Epithelial cell of esophagus (primary cell): ENCODE data around the gene TMEM250.
A peak's percentile ranks its signal among the peaks of the same experiment; 100 is the strongest.

Experiments used
- DNase-seq: peaks from one replicate; pipeline ENCODE4 v3.0.0; 2010; ENCODE audit warnings: low read depth
- H3K4me3 ChIP-seq: 2 replicates; pipeline ENCODE4 v1.5.1; 2011; ENCODE audit warnings: mild to moderate bottlenecking, low read length, control low read depth
- CTCF ChIP-seq: IDR thresholded peaks from 2 replicates; pipeline ENCODE4 v1.5.1; 2011; ENCODE audit warnings: low read depth, mild to moderate bottlenecking, low read length, control low read depth, inconsistent platforms; ENCODE audit not compliant: insufficient read depth; ENCODE audit errors: missing control alignments

TMEM250 gene

GRCh38 chr9:136118320-136119060 lies at the start of gene TMEM250:
Gene TMEM250, minus strand, starts transcription at chr9:136118875. Its CDS starts 1,975 bp downstream, at chr9:136116900.
- peak within 1 kb of the TSS; percentile 59 for H3K4me3 ChIP-seq
- DNase-seq, result peak; percentile 96
- TF ChIP-seq CTCF, result no peak

GRCh38 chr9:136163248-136163850 lies 44.7 kb upstream of the TMEM250 start:
- no peak for DNase-seq
- no peak overlapping the region for H3K4me3 ChIP-seq
- TF ChIP-seq CTCF, result no peak

DNA sequence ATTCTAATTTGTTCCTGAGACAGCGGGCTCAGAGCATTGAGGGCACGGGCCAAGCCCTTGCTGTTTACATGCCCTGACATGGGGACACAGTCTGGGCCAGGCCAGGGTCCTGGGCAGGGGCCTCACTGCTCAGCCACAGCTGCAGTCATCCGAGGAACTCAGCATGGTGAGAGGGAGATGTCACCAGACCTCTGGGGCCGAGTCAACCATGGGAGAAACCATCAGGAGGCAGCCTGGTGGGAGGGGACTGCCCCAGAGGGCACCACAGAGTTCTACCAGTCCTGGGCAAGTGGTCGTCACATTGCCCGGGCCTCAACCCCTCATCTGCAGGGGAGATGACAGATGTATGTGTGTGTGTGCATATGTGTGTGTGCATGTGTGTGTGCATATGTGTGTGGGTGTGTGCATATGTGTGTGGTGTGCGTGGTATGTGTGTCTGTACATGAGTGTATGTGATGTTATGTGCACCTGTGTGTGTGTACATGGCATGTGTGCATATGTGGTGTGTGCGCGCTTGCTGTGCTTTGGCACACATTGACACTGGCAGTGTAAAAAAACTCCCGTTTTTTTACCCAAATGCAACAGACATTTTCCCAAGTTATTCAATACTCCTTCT lies 42.4 kb upstream of the TMEM250 start:
- no peak for TF ChIP-seq CTCF
- no peak for DNase-seq
- H3K4me3 ChIP-seq, result no peak overlapping the region

- no peak overlapping the region for H3K4me3 ChIP-seq
- no peak for TF ChIP-seq CTCF
- DNase-seq, result no peak
Measured at GRCh38 chr9:136160381-136160841, 41.7 kb upstream of the TMEM250 start.

DNA sequence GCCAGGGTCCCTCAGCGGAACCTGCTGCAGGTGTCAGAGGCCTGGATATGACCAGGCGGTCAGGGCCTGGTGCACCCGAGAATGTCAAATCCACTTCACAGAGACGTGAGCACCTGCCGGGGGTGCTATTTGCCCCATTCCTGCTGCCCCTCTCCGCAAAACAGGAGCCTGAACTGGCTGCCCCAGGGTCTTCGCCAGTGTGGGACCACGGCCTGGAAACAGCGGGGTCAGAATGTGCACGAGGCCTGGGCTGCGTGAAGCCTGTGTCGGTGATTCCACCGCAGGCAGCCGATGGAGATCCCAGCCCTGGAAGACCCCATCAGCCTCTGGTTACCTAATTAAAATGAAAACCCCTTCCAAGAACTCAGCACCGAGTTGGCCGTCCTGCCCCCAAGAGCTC lies 41.2 kb upstream of the TMEM250 start:
- TF ChIP-seq CTCF, result no peak
- DNase-seq, result no peak
- H3K4me3 ChIP-seq, result no peak overlapping the region

DNA sequence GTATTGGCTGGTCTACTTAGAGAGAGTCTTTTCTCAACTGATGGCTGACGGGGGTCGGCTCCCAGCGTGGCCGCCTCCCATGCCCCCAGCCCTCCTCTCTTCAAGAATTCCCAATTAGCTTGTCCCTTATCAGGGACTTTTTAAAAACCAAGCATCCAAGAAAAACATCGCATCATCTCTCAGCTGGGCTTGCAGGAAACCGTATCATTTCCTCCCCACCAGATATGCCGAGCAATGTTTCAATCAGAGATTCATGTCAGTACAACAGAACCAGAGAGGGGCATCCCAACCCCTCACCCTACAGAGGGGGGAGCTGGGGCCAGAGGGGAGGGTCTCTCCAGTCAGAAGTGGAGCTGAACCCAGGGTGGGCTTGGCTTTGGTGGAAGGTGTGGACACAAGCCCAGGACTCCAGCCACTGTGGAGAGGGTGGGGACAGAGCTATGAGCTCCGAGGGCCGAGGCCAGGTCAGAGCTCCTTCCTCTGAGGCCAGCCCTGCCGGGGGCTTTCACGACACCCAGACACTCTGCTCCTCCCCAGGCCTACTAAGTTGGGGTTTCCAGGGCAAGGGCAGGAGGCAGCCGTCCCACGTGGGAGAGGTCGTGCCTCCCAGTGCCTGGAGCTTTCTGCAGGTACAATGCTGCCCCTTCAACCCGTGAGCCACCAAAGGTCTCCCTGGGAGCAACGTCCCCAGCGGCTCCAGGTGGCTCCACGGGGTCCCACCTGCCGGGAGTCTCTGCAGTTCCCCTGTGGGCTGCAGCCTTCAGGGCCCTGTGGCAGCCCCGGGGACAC lies 39.0 kb upstream of the TMEM250 start:
- no peak overlapping the region for H3K4me3 ChIP-seq
- no peak for DNase-seq
- no peak for TF ChIP-seq CTCF
